Fibroblast of lung (primary cell): Measurements from ENCODE around the gene PAX2. TPM values are rescaled to one million over a fixed set of nuclear protein-coding genes. Genes with fewer than 3 reads are reported as not detected.

Experiments used
- DNase-seq, 2 donors: peaks; one replicate each; pipeline versions ENCODE4 v3.0.0 to v3.0.0-alpha.2; 2010; ENCODE audit warnings: low read depth in 2 of 2
- H2AFZ ChIP-seq: 2 replicates; pipeline ENCODE4 v1.5.1; 2012; ENCODE audit warnings: low read length, control low read depth, inconsistent platforms
- H3K27ac ChIP-seq: 2 replicates; pipeline ENCODE4 v1.5.1; 2011; ENCODE audit warnings: low read length, control low read depth; ENCODE audit not compliant: insufficient read depth
- H3K27me3 ChIP-seq: 2 replicates; pipeline ENCODE4 v1.5.1; 2011; ENCODE audit warnings: mild to moderate bottlenecking, low read length; ENCODE audit not compliant: control insufficient read depth, insufficient read depth
- H3K36me3 ChIP-seq: 2 replicates; pipeline ENCODE4 v1.5.1; 2011; ENCODE audit warnings: low read length; ENCODE audit not compliant: control insufficient read depth, insufficient read depth
- H3K4me1 ChIP-seq: 2 replicates; pipeline ENCODE4 v1.5.1; 2011; ENCODE audit warnings: low read length; ENCODE audit not compliant: control insufficient read depth, insufficient read depth; ENCODE audit errors: extremely low read depth
- H3K4me2 ChIP-seq: 2 replicates; pipeline ENCODE4 v1.5.1; 2011; ENCODE audit warnings: low read length, control low read depth; ENCODE audit not compliant: insufficient read depth; ENCODE audit errors: extremely low read depth
- H3K4me3 ChIP-seq, 4 experiments: fragments of 200-600 bp in 1 of 4; sonication (generic) in 1 of 4; replicated peaks in 1 of 4; 2 replicates each; pipeline ENCODE4 v1.5.1; 2011 to 2016; ENCODE audit warnings: low read length in 4 of 4, low read depth in 3 of 4, mild to moderate bottlenecking in 3 of 4, control low read depth in 2 of 4, inconsistent platforms in 1 of 4, mixed read lengths in 1 of 4; ENCODE audit not compliant: insufficient read depth in 1 of 4; ENCODE audit errors: control extremely low read depth in 1 of 4
- H3K79me2 ChIP-seq: 2 replicates; pipeline ENCODE4 v1.5.1; 2012; ENCODE audit warnings: mild to moderate bottlenecking, low read length, inconsistent platforms; ENCODE audit not compliant: control insufficient read depth, insufficient read depth
- H3K9ac ChIP-seq: 2 replicates; pipeline ENCODE4 v1.5.1; 2011; ENCODE audit warnings: mild to moderate bottlenecking, low read length, control low read depth; ENCODE audit not compliant: insufficient read depth
- H3K9me3 ChIP-seq: 2 replicates; pipeline ENCODE4 v1.5.1; 2012; ENCODE audit warnings: low read depth, low read length; ENCODE audit not compliant: control insufficient read depth, insufficient read depth
- H4K20me1 ChIP-seq: 2 replicates; pipeline ENCODE4 v1.5.1; 2011; ENCODE audit warnings: low read length; ENCODE audit not compliant: control insufficient read depth, insufficient read depth; ENCODE audit errors: extremely low read depth
- EZH2 ChIP-seq: IDR thresholded peaks from 2 replicates; pipeline ENCODE4 v1.5.1; 2012; ENCODE audit warnings: low read length, control low read depth, mild to moderate bottlenecking; ENCODE audit errors: missing control alignments
- polyA plus RNA-seq, 2 donors: library from polyadenylated mRNA; depleted of rRNA in 1 of 2; stranded (reverse) in 1 of 2; unstranded in 1 of 2; fragments of >200 nt; gene quantifications; 2 replicates each; pipeline ENCODE4 v1.2.1, GENCODE V29; 2011 to 2012; ENCODE audit warnings: missing spikeins in 1 of 2
- total RNA-seq: library from RNA; depleted of rRNA; stranded (reverse); fragments of >200 nt; gene quantifications from 2 replicates; pipeline ENCODE4 v1.2.1, GENCODE V29; 2014
- TF ChIP-seq, protein P1 (sequence below), 2 donors: IDR thresholded peaks in 1 of 2; conservative IDR thresholded peaks in 1 of 2; 1 replicate in 1 of 2; 2 replicates in 1 of 2; pipeline ENCODE4 v1.5.1; 2011 to 2012; ENCODE audit warnings: low read length in 2 of 2, control low read depth in 1 of 2, inconsistent platforms in 1 of 2, low read depth in 1 of 2, mild to moderate bottlenecking in 1 of 2

PAX2 gene
- total and polyA plus RNA-seq, 2 donors (not counting 1 experiment from before 2014, with no cell fraction given): not detected

DNA sequence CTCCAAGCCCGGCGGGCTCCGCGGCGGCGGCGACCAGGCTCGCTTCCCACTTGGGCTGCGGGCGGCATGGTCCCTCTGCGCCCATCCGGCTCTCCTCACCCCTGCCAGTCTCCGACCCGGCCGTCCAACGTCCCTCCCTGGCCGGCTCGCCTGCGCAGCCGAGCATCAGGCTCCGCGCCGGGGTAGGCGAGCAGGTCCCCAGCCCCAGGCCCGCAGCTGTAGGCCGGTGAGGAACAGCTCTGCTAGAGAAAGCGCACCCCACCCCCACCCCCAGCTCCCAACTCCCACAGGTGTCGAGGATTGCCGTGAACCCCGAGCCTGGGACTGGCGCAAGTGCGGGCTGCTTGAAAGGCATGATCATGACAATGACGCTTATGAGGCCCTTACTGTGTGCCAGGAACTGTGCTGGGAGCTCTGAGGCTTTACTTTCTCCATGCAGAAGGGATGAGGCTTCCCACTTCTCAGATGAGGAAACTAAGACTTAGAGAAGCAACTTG, 20.8 kb upstream of the PAX2 start:
- Histone ChIP-seq H3K27me3 (peaks cover 38% of the 10 kb centered on the region), H3K4me2 (no peak overlapping the region)

DNA sequence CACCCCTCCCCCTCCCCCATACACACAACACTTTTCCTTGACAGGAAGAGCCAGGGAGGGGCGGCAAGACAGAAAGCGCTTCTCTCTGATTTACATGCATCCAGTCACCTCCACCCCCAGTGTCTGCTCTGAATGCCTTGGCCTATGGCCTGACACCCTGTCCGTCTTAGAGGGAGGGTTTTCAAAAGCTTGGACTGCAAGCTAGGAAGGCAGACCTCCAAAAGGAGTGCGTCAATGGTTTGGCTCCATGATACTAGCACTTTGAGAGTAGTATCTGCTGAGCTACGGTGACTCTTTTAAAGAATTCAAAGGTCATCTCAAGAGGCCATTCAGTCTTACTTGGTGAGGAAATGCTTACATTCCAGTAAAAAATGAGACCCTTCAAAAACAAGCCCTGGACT, 20.3 kb upstream of the PAX2 start:
- H3K27me3 ChIP-seq: peaks cover 42% of the 10 kb centered on the region

More for the DNA sequence above, 20.8 kb upstream of the PAX2 start:
- Histone ChIP-seq H2AFZ (no peak overlapping the region), H3K4me3 (no peak overlapping the region), H4K20me1 (no peaks in the 10 kb centered on the region), H3K79me2 (no peaks in the 10 kb centered on the region), H3K9me3 (no peaks in the 10 kb centered on the region), H3K9ac (no peak overlapping the region), H3K36me3 (no peaks in the 10 kb centered on the region), H3K4me1 (no peaks in the 10 kb centered on the region), H3K27ac (no peak overlapping the region)
- no peak for DNase-seq
- TF ChIP-seq EZH2: no peak
- TF ChIP-seq, protein P1, sequence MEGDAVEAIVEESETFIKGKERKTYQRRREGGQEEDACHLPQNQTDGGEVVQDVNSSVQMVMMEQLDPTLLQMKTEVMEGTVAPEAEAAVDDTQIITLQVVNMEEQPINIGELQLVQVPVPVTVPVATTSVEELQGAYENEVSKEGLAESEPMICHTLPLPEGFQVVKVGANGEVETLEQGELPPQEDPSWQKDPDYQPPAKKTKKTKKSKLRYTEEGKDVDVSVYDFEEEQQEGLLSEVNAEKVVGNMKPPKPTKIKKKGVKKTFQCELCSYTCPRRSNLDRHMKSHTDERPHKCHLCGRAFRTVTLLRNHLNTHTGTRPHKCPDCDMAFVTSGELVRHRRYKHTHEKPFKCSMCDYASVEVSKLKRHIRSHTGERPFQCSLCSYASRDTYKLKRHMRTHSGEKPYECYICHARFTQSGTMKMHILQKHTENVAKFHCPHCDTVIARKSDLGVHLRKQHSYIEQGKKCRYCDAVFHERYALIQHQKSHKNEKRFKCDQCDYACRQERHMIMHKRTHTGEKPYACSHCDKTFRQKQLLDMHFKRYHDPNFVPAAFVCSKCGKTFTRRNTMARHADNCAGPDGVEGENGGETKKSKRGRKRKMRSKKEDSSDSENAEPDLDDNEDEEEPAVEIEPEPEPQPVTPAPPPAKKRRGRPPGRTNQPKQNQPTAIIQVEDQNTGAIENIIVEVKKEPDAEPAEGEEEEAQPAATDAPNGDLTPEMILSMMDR (conservative IDR thresholded peaks at IDR 0.05 in 1 of 2, IDR thresholded peaks at IDR 0.05 in 1 of 2; ENCODE audit: low read depth in 1 of 2, low read length in 2 of 2): no peak

DNA sequence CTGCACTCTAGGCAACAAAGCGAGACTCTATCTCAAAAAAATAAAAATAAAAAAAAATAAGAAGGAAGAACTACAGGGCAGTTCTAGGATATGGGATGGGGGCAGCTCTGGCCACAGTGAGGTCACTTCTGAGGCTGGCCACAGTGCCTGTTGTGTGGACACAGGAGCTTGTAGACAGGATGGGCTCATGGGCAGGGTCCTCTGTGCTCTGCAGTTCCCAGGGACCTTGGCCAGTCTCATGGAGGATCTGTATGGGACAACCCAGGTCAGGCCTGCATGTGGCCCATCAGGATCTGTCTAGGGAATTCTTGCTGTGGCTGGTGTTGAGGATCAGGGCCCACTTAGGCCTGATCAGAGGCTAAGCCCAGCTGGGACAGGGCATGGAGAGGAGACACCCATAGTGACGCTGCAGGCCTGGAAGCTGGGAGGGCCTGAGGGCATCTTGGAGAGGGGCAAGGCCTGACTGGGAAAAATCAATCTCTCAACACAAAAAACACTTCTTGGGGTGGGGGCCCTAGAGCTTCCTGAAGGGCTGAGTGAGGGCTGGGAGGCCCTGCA, 19.4 kb upstream of the PAX2 start:
- Histone ChIP-seq H3K4me3 (no peak overlapping the region), H3K4me2 (no peak overlapping the region), H3K79me2 (no peaks in the 10 kb centered on the region), H3K9me3 (no peaks in the 10 kb centered on the region), H3K36me3 (no peaks in the 10 kb centered on the region), H3K27ac (no peak overlapping the region), H2AFZ (no peak overlapping the region), H3K4me1 (no peaks in the 10 kb centered on the region), H3K9ac (no peak overlapping the region), H3K27me3 (peaks cover 49% of the 10 kb centered on the region), H4K20me1 (no peaks in the 10 kb centered on the region)
- DNase-seq: no peak
- TF ChIP-seq EZH2: no peak
- TF ChIP-seq, protein P1 (conservative IDR thresholded peaks at IDR 0.05 in 1 of 2, IDR thresholded peaks at IDR 0.05 in 1 of 2; ENCODE audit: low read depth in 1 of 2, low read length in 2 of 2): no peak

More for the DNA sequence above, 20.3 kb upstream of the PAX2 start:
- TF ChIP-seq, protein P1 (conservative IDR thresholded peaks at IDR 0.05 in 1 of 2, IDR thresholded peaks at IDR 0.05 in 1 of 2; ENCODE audit: low read depth in 1 of 2, low read length in 2 of 2): no peak
- TF ChIP-seq EZH2: no peak
- Histone ChIP-seq H4K20me1 (no peaks in the 10 kb centered on the region), H3K36me3 (no peaks in the 10 kb centered on the region), H3K9me3 (no peaks in the 10 kb centered on the region), H3K4me1 (no peaks in the 10 kb centered on the region), H2AFZ (no peak overlapping the region), H3K79me2 (no peaks in the 10 kb centered on the region), H3K27ac (no peak overlapping the region), H3K4me2 (no peak overlapping the region), H3K9ac (no peak overlapping the region), H3K4me3 (no peak overlapping the region)
- DNase-seq: peak in 1 of 2 donors; percentile 60
